ENCODE results near the gene NEK5. TPM values are rescaled to one million over a fixed set of nuclear protein-coding genes. Genes with fewer than 3 reads are reported as not detected.
A peak's percentile ranks its signal among the peaks of the same experiment; 100 is the strongest.

NEK5 gene
- total and polyA plus RNA-seq, 2 donors (not counting 3 experiments of a cell fraction or from before 2014, with no cell fraction given): 0.03 to 0.18 TPM

- dilution Hi-C loops (cut with MboI; ENCODE audit: extremely low pct_ligation_motif_present, low sequenced_read_pairs) (no loop called here), intact Hi-C loops (cut with micrococcal nuclease) (loop anchor here (10.0 kb wide), 1 partner anchor 298 kb away; the partner anchor contains the start of genes CKAP2 and VPS36)
- no peaks in the 10 kb centered on the region for H3K36me3 ChIP-seq (ENCODE audit: control insufficient read depth in 2 of 2, extremely low read depth in 1 of 2, insufficient read depth in 2 of 2, low read length in 2 of 2)
- H3K4me2 ChIP-seq (ENCODE audit: insufficient read depth, low read length): peak overlapping the region; percentile 35
- ChIA-PET CTCF (interaction anchor here (0.7 to 1.6 kb wide), 7 partner anchors 9 to 144 kb away, joined by 3 to 12 read pairs (median 3); partner anchors contain the start of gene ALG11), POLR2A (no interaction called here)
- DNase-seq (ENCODE audit: low read depth, low spot score) (peak; percentile 44), FAIRE-seq (peak; percentile 31)
- H4K20me1 ChIP-seq (replicated peaks; ENCODE audit: control insufficient read depth, extremely low read depth, insufficient read depth, low read length): no peaks in the 10 kb centered on the region
- peaks cover 32% of the 10 kb centered on the region for H3K4me1 ChIP-seq (ENCODE audit: control insufficient read depth, extremely low read depth, insufficient read depth, low read length)
- H3K4me3 ChIP-seq (replicated peaks in 1 of 3; ENCODE audit: insufficient read depth in 1 of 3, low read depth in 1 of 3, low read length in 3 of 3): no peak overlapping the region
- H3K9ac ChIP-seq (replicated peaks; ENCODE audit: extremely low read depth, insufficient read depth, low read length): no peak overlapping the region
- no peak overlapping the region for H2AFZ ChIP-seq (ENCODE audit: low read depth, low read length)
- no peaks in the 10 kb centered on the region for H3K9me3 ChIP-seq (replicated peaks; ENCODE audit: control insufficient read depth, insufficient read depth, low read length)
- no peaks in the 10 kb centered on the region for H3K27me3 ChIP-seq (ENCODE audit: control insufficient read depth in 2 of 2, insufficient read depth in 2 of 2, low read length in 2 of 2)
- TF ChIP-seq POLR2A (IDR thresholded peaks at IDR 0.05; ENCODE audit: low read depth, low read length): no peak
- TF ChIP-seq EZH2 (IDR thresholded peaks at IDR 0.05; ENCODE audit: borderline replicate concordance, low read depth, low read length, severe bottlenecking): no peak
- TF ChIP-seq POLR2AphosphoS5 (IDR thresholded peaks at IDR 0.05; ENCODE audit: insufficient read depth, low read depth, low read length): no peak
- TF ChIP-seq, protein P1, sequence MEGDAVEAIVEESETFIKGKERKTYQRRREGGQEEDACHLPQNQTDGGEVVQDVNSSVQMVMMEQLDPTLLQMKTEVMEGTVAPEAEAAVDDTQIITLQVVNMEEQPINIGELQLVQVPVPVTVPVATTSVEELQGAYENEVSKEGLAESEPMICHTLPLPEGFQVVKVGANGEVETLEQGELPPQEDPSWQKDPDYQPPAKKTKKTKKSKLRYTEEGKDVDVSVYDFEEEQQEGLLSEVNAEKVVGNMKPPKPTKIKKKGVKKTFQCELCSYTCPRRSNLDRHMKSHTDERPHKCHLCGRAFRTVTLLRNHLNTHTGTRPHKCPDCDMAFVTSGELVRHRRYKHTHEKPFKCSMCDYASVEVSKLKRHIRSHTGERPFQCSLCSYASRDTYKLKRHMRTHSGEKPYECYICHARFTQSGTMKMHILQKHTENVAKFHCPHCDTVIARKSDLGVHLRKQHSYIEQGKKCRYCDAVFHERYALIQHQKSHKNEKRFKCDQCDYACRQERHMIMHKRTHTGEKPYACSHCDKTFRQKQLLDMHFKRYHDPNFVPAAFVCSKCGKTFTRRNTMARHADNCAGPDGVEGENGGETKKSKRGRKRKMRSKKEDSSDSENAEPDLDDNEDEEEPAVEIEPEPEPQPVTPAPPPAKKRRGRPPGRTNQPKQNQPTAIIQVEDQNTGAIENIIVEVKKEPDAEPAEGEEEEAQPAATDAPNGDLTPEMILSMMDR (IDR thresholded peaks at IDR 0.05; ENCODE audit: extremely low read depth in 1 of 2, insufficient read depth in 1 of 2, low read depth in 1 of 2, low read length in 2 of 2): no peak
- TF ChIP-seq MYC (IDR thresholded peaks at IDR 0.05; ENCODE audit: low read depth, low read length): no peak
- TF ChIP-seq JUN (IDR thresholded peaks at IDR 0.05; ENCODE audit: borderline replicate concordance, insufficient read depth, insufficient read length, low read depth): no peak
- peak; percentile 50 for TF ChIP-seq GATA2 (IDR thresholded peaks at IDR 0.05; ENCODE audit: insufficient read depth, insufficient read length, low read depth, low read length)
- no peak overlapping the region for H3K27ac ChIP-seq (ENCODE audit: insufficient read depth, low read depth, low read length)
- H3K79me2 ChIP-seq (ENCODE audit: control insufficient read depth, insufficient read depth, low read length): peaks cover 2% of the 10 kb centered on the region
- BruUV-seq (replicated peaks): no TSS peak
- H3K9me1 ChIP-seq (replicated peaks; ENCODE audit: control insufficient read depth, extremely low read depth, insufficient read depth, low read length): no peaks in the 10 kb centered on the region
Observed at GRCh38 chr13:52156724-52157261, 27.9 kb upstream of the NEK5 start.

All from endothelial cell of umbilical vein (primary cell).